GM12875 (cell line): ENCODE results near the gene ACAA1.

Source experiments
- H3K4me3 ChIP-seq: one replicate; pipeline ENCODE4 v1.5.1; 2011; ENCODE audit warnings: low read depth, low read length, control low read depth
- TF ChIP-seq, protein P1 (sequence below): IDR thresholded peaks from 2 replicates; pipeline ENCODE4 v1.5.1; 2011; ENCODE audit warnings: low read depth, mild to moderate bottlenecking, control low read depth, inconsistent platforms, low read length, moderate library complexity, borderline replicate concordance; ENCODE audit not compliant: insufficient read depth

Gene ACAA1

DNA sequence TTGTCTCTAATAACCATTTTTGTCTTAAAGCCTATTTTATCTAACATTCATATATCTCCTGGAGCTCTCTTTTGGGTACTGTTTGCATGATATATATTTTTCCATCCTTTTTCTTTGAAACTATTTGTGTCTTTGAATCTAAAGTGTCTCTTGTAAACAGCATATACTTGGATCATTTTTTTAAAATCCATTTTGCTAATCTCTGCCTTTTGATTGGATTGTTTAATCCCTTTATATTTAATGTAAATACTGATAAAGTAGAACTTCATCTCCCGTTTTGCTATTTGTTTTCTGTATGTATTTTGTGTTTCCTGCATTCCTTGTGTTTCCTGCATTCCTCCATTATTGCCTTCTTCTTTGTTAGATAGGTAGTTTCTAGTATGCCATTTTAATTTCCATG, 31.4 kb downstream of the ACAA1 start:
- no peak overlapping the region for H3K4me3 ChIP-seq
- TF ChIP-seq, protein P1, sequence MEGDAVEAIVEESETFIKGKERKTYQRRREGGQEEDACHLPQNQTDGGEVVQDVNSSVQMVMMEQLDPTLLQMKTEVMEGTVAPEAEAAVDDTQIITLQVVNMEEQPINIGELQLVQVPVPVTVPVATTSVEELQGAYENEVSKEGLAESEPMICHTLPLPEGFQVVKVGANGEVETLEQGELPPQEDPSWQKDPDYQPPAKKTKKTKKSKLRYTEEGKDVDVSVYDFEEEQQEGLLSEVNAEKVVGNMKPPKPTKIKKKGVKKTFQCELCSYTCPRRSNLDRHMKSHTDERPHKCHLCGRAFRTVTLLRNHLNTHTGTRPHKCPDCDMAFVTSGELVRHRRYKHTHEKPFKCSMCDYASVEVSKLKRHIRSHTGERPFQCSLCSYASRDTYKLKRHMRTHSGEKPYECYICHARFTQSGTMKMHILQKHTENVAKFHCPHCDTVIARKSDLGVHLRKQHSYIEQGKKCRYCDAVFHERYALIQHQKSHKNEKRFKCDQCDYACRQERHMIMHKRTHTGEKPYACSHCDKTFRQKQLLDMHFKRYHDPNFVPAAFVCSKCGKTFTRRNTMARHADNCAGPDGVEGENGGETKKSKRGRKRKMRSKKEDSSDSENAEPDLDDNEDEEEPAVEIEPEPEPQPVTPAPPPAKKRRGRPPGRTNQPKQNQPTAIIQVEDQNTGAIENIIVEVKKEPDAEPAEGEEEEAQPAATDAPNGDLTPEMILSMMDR = no peak

- H3K4me3 ChIP-seq = no peak overlapping the region
- TF ChIP-seq, protein P1 = no peak
Observed at GRCh38 chr3:38102444-38102814, 34.5 kb downstream of the ACAA1 start.

- no peak overlapping the region for H3K4me3 ChIP-seq
- TF ChIP-seq, protein P1 = no peak
Observed at GRCh38 chr3:38101811-38102443, 35.0 kb downstream of the ACAA1 start.

DNA sequence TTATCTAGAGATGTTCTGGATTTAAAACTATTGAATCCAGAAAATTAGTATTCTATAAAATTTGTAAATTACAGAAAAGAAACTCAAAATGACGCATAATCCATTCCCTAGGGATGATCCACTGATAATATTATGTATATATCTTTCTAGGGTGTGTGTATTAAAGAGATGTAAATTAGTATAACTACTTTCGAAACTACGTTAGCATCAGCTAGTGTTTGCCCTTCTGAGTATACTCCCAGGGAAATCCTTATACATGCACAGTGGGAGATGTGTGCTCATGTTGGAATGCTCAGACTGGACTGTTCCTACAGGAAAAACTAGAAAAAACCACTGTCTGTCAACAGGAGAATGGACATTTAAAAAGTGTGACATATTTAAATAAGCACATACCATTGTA, 36.4 kb downstream of the ACAA1 start:
- TF ChIP-seq, protein P1 = no peak

GRCh38 chr3:38099518-38099917, 37.4 kb downstream of the ACAA1 start:
- TF ChIP-seq, protein P1 = no peak
- no peak overlapping the region for H3K4me3 ChIP-seq

More for the DNA sequence above, 36.4 kb downstream of the ACAA1 start:
- no peak overlapping the region for H3K4me3 ChIP-seq

DNA sequence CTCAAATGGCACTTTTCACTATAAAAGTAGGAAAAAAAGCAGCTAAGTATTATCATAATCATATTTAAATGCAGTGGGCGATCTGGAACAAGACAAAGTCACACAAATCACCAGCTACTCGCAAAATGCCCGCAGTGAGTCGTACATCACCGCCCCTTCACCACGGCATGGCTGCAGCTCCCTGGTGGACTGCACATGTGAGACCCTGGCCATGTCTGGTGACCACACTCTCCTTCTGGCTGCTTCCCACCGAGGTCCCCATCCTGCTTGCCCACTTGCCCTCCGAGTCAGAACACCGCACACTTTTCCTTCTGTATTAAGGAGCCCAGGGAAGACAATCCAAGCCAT, 38.6 kb downstream of the ACAA1 start:
- TF ChIP-seq, protein P1 = no peak
- H3K4me3 ChIP-seq = no peak overlapping the region
